ENCODE measurements around the gene KRT34.

The KRT34 gene

DNA sequence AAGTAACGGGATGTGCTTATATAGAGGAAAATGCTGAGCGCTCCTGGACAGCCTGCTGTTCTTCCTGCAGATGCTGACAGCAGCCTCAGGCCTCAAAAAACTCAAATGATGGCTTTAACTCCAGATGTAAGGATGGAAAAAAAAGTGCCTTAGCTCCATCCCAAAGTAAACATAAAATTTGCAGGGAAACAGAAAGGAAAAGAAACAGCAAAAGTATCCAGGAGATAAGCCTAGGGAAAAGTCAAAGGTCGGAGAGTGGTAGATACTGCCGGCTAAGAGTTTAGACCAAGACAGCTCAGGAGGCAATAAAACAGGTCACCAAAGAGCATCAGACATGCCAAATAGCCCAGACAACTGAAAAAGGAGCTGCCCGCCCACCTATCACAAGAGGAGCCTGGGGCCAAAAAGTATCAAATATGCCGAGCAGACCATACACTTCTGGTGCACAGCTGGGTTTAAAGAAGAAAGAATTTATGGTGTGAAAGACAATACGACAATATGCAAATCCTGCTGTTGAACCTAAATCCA is 8.4 kb upstream of the KRT34 start (continued):
- no peak for TF ChIP-seq ZBTB20 (tag by site-specific recombination; IDR thresholded peaks at IDR 0.05)
- no peak for TF ChIP-seq ZNF707 (tag by site-specific recombination; IDR thresholded peaks at IDR 0.05)
- TF ChIP-seq ZBTB7A (tag by site-specific recombination; IDR thresholded peaks at IDR 0.05; ENCODE audit: low read depth) = no peak

DNA sequence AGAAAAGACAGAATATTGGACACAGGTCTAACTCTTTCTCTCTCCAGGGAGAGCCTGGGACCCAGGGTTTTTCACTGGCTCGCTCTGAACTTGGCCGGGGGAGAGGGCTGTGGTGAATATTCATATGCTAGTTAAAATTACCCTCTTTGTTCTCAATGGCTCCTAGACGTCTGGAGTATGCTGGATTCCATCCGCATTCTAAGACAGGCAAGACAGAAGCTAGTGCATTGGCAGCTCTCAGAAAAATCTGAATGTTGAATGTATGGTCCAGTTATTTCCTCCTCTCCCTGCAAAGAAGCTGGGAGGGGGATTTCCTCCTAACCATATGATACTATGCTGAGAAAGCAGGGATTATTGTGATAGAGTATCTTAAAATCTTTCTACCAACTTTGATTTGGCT is 5.6 kb upstream of the KRT34 start:
- no peak overlapping the region for H3K27ac ChIP-seq (ENCODE audit: extremely low read depth, low read depth, low read length)
- ChIA-PET CTCF (interaction anchor here (0.6 to 1.2 kb wide), 2 partner anchors 161 to 340 kb away, joined by 4 read pairs; no protein-coding TSS in a partner anchor), POLR2A (no interaction called here)
- H3K4me1 ChIP-seq (ENCODE audit: control insufficient read depth, insufficient read depth, low read length) = peaks cover 2% of the 10 kb centered on the region; the same call in 1 of the 2 replicates
- TF ChIP-seq SCRT1 (tag by site-specific recombination; IDR thresholded peaks at IDR 0.05; ENCODE audit: borderline replicate concordance) = no peak
- no peak for TF ChIP-seq KLF8 (tag by site-specific recombination; IDR thresholded peaks at IDR 0.05)
- TF ChIP-seq ZNF426 (tag by site-specific recombination; IDR thresholded peaks at IDR 0.05) = no peak
- H3K9me3 ChIP-seq (ENCODE audit: control insufficient read depth, insufficient read depth, low read depth, low read length) = no peaks in the 10 kb centered on the region
- H3K4me3 ChIP-seq (ENCODE audit: low read depth, low read length) = no peak overlapping the region
- no peaks in the 10 kb centered on the region for H3K36me3 ChIP-seq (ENCODE audit: control insufficient read depth in 2 of 2, insufficient read depth in 1 of 2, low read length in 2 of 2)

DNA sequence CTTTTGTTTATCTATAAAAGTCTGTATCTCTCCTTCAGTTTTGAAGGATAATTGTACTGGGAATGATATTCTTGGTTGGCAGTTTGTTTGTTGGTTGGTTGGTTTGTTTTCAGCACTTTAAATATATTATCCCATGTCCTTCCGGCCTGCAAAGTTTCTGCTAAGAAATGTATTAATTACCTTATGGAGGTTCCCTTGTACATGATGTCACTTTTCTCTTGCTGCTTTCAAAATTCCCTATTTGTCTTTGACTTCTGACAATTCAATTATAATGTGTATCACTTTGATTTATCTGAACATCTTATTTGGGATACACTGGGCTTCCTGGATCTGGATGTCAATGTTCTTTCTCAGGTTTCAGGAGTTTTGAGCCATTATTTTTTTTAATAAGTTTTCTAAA is 4.1 kb upstream of the KRT34 start:
- ChIA-PET POLR2A (no interaction called here), CTCF (interaction anchor here (1.9 kb wide), 1 partner anchor 163 kb away, joined by 3 read pairs; no protein-coding TSS in a partner anchor)
- H3K36me3 ChIP-seq (ENCODE audit: control insufficient read depth in 2 of 2, insufficient read depth in 1 of 2, low read length in 2 of 2) = no peaks in the 10 kb centered on the region
- no peak overlapping the region for H3K4me3 ChIP-seq (ENCODE audit: low read depth, low read length)
- H3K4me1 ChIP-seq (ENCODE audit: control insufficient read depth, insufficient read depth, low read length) = peaks cover 2% of the 10 kb centered on the region; the same call in 1 of the 2 replicates
- H3K9me3 ChIP-seq (ENCODE audit: control insufficient read depth, insufficient read depth, low read depth, low read length) = no peaks in the 10 kb centered on the region
- H3K27ac ChIP-seq (ENCODE audit: extremely low read depth, low read depth, low read length) = no peak overlapping the region
- TF ChIP-seq ZNF169 (tag by site-specific recombination; IDR thresholded peaks at IDR 0.05) (no peak), TRIM28 (IDR thresholded peaks at IDR 0.05; ENCODE audit: borderline replicate concordance, low read length) (peak; percentile 17; the same call in 1 of the 2 replicates), SETDB1 (IDR thresholded peaks at IDR 0.05; ENCODE audit: insufficient read length, low read length) (peak; percentile 92), ZNF596 (tag by site-specific recombination; IDR thresholded peaks at IDR 0.05) (no peak), ZNF791 (tag by site-specific recombination; IDR thresholded peaks at IDR 0.05) (peak; percentile 95), PRDM1 (tag by site-specific recombination; IDR thresholded peaks at IDR 0.05) (no peak)
- TF ChIP-seq, protein P1, sequence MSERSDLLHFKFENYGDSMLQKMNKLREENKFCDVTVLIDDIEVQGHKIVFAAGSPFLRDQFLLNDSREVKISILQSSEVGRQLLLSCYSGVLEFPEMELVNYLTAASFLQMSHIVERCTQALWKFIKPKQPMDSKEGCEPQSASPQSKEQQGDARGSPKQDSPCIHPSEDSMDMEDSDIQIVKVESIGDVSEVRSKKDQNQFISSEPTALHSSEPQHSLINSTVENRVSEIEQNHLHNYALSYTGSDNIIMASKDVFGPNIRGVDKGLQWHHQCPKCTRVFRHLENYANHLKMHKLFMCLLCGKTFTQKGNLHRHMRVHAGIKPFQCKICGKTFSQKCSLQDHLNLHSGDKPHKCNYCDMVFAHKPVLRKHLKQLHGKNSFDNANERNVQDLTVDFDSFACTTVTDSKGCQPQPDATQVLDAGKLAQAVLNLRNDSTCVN (tag by site-specific recombination; optimal IDR thresholded peaks at IDR 0.05) = no peak
- TF ChIP-seq, protein P2, sequence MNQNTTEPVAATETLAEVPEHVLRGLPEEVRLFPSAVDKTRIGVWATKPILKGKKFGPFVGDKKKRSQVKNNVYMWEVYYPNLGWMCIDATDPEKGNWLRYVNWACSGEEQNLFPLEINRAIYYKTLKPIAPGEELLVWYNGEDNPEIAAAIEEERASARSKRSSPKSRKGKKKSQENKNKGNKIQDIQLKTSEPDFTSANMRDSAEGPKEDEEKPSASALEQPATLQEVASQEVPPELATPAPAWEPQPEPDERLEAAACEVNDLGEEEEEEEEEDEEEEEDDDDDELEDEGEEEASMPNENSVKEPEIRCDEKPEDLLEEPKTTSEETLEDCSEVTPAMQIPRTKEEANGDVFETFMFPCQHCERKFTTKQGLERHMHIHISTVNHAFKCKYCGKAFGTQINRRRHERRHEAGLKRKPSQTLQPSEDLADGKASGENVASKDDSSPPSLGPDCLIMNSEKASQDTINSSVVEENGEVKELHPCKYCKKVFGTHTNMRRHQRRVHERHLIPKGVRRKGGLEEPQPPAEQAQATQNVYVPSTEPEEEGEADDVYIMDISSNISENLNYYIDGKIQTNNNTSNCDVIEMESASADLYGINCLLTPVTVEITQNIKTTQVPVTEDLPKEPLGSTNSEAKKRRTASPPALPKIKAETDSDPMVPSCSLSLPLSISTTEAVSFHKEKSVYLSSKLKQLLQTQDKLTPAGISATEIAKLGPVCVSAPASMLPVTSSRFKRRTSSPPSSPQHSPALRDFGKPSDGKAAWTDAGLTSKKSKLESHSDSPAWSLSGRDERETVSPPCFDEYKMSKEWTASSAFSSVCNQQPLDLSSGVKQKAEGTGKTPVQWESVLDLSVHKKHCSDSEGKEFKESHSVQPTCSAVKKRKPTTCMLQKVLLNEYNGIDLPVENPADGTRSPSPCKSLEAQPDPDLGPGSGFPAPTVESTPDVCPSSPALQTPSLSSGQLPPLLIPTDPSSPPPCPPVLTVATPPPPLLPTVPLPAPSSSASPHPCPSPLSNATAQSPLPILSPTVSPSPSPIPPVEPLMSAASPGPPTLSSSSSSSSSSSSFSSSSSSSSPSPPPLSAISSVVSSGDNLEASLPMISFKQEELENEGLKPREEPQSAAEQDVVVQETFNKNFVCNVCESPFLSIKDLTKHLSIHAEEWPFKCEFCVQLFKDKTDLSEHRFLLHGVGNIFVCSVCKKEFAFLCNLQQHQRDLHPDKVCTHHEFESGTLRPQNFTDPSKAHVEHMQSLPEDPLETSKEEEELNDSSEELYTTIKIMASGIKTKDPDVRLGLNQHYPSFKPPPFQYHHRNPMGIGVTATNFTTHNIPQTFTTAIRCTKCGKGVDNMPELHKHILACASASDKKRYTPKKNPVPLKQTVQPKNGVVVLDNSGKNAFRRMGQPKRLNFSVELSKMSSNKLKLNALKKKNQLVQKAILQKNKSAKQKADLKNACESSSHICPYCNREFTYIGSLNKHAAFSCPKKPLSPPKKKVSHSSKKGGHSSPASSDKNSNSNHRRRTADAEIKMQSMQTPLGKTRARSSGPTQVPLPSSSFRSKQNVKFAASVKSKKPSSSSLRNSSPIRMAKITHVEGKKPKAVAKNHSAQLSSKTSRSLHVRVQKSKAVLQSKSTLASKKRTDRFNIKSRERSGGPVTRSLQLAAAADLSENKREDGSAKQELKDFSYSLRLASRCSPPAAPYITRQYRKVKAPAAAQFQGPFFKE (tag by site-specific recombination; IDR thresholded peaks at IDR 0.05; ENCODE audit: borderline replicate concordance) = no peak
- TF ChIP-seq, protein P3, sequence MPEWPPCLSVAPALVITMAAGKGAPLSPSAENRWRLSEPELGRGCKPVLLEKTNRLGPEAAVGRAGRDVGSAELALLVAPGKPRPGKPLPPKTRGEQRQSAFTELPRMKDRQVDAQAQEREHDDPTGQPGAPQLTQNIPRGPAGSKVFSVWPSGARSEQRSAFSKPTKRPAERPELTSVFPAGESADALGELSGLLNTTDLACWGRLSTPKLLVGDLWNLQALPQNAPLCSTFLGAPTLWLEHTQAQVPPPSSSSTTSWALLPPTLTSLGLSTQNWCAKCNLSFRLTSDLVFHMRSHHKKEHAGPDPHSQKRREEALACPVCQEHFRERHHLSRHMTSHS (tag by site-specific recombination; IDR thresholded peaks at IDR 0.05) = no peak
- TF ChIP-seq, protein P4, sequence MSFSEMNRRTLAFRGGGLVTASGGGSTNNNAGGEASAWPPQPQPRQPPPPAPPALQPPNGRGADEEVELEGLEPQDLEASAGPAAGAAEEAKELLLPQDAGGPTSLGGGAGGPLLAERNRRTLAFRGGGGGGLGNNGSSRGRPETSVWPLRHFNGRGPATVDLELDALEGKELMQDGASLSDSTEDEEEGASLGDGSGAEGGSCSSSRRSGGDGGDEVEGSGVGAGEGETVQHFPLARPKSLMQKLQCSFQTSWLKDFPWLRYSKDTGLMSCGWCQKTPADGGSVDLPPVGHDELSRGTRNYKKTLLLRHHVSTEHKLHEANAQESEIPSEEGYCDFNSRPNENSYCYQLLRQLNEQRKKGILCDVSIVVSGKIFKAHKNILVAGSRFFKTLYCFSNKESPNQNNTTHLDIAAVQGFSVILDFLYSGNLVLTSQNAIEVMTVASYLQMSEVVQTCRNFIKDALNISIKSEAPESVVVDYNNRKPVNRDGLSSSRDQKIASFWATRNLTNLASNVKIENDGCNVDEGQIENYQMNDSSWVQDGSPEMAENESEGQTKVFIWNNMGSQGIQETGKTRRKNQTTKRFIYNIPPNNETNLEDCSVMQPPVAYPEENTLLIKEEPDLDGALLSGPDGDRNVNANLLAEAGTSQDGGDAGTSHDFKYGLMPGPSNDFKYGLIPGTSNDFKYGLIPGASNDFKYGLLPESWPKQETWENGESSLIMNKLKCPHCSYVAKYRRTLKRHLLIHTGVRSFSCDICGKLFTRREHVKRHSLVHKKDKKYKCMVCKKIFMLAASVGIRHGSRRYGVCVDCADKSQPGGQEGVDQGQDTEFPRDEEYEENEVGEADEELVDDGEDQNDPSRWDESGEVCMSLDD (tag by site-specific recombination; IDR thresholded peaks at IDR 0.05) = no peak

All from HEK293 (cell line).